ENCODE data around the gene VARS2. TPM values are rescaled to one million over a fixed set of nuclear protein-coding genes. Genes with fewer than 3 reads are reported as not detected.

The VARS2 gene
- total RNA-seq, 1 experiment from 2014 or later, result 39.8 TPM

- no peaks in the 10 kb centered on the region for H4K20me1 ChIP-seq (ENCODE audit: insufficient read depth)
- ChIA-PET CTCF (no interaction called here), POLR2A (no interaction called here), RAD21 (ENCODE audit: low non-redundant PET in 1 of 2, low total read pairs in 2 of 2, uncharacterized antibody in 2 of 2, unreplicated experiment in 2 of 2) (no interaction called here)
- no peaks in the 10 kb centered on the region for H3K27me3 ChIP-seq (ENCODE audit: insufficient read depth, low read length)
- DNase-seq (ENCODE audit: low read depth, low spot score) (no peak), ATAC-seq (peak; percentile 47)
- no TSS peak for BruUV-seq (replicated peaks)
- H3K79me2 ChIP-seq (ENCODE audit: insufficient read depth, low read length), result peaks cover 30% of the 10 kb centered on the region
- H3K4me2 ChIP-seq (ENCODE audit: low read length), result no peak overlapping the region
- peaks cover 68 to 71% of the 10 kb centered on the region in 2 experiments for H3K36me3 ChIP-seq (ENCODE audit: control insufficient read depth in 1 of 2, insufficient read depth in 2 of 2, low read length in 2 of 2)
- H3K9ac ChIP-seq (ENCODE audit: low read length), result no peak overlapping the region
- H3K27ac ChIP-seq (ENCODE audit: low read depth, low read length), result no peak overlapping the region
- no peaks in the 10 kb centered on the region for H3K9me2 ChIP-seq (ENCODE audit: insufficient read depth)
- no peaks in the 10 kb centered on the region for H3K9me3 ChIP-seq (ENCODE audit: control insufficient read depth in 1 of 2, insufficient read depth in 1 of 2, low read depth in 1 of 2, low read length in 2 of 2)
- intact Hi-C loops (cut with micrococcal nuclease), result no loop called here
- peaks cover 5% of the 10 kb centered on the region in 2 experiments; a peak in 3 of 4 replicates for H3K4me1 ChIP-seq (ENCODE audit: control insufficient read depth in 1 of 2, insufficient read depth in 2 of 2, low read length in 2 of 2)
- no peak overlapping the region for H3K4me3 ChIP-seq (replicated peaks in 1 of 2; ENCODE audit: low read depth in 1 of 2, low read length in 2 of 2)
- TF ChIP-seq RAD21 (IDR thresholded peaks at IDR 0.05; ENCODE audit: low read depth) (no peak), ZNF274 (IDR thresholded peaks at IDR 0.05; ENCODE audit: low read depth, low read length) (no peak), CTCF (IDR thresholded peaks at IDR 0.05 in 2 of 3, conservative IDR thresholded peaks at IDR 0.05 in 1 of 3; ENCODE audit: borderline replicate concordance in 1 of 3, insufficient read depth in 1 of 3, low read depth in 2 of 3, low read length in 2 of 3) (peak in 2 of 3 experiments; percentile 38 to 46; a peak in 3 of 6 replicates)
- no peak overlapping the region for H2AFZ ChIP-seq (ENCODE audit: low read depth, low read length, poor library complexity, severe bottlenecking)
Observed at GRCh38 chr6:30893001-30893591, 20.9 kb upstream of the VARS2 start.

GRCh38 chr6:30893666-30894065, 20.4 kb upstream of the VARS2 start:
- TF ChIP-seq CTCF (IDR thresholded peaks at IDR 0.05 in 2 of 3, conservative IDR thresholded peaks at IDR 0.05 in 1 of 3; ENCODE audit: borderline replicate concordance in 1 of 3, insufficient read depth in 1 of 3, low read depth in 2 of 3, low read length in 2 of 3) (no peak), ZBTB33 (IDR thresholded peaks at IDR 0.05; ENCODE audit: extremely low read depth, insufficient replicate concordance, low read length) (no peak), RAD21 (IDR thresholded peaks at IDR 0.05; ENCODE audit: low read depth) (no peak), JUND (IDR thresholded peaks at IDR 0.05) (no peak), ELF1 (IDR thresholded peaks at IDR 0.05; ENCODE audit: borderline replicate concordance, low read depth) (no peak), TCF7L2 (IDR thresholded peaks at IDR 0.05; ENCODE audit: borderline replicate concordance, extremely low read depth, insufficient read depth, insufficient read length) (no peak), ZNF274 (IDR thresholded peaks at IDR 0.05; ENCODE audit: low read depth, low read length) (no peak)
- H4K20me1 ChIP-seq (ENCODE audit: insufficient read depth), result no peaks in the 10 kb centered on the region
- H3K27me3 ChIP-seq (ENCODE audit: insufficient read depth, low read length), result no peaks in the 10 kb centered on the region
- H3K9me3 ChIP-seq (ENCODE audit: control insufficient read depth in 1 of 2, insufficient read depth in 1 of 2, low read depth in 1 of 2, low read length in 2 of 2), result no peaks in the 10 kb centered on the region
- peaks cover 24% of the 10 kb centered on the region for H3K79me2 ChIP-seq (ENCODE audit: insufficient read depth, low read length)
- H2AFZ ChIP-seq (ENCODE audit: low read depth, low read length, poor library complexity, severe bottlenecking), result no peak overlapping the region
- H3K4me2 ChIP-seq (ENCODE audit: low read length), result no peak overlapping the region
- no peaks in the 10 kb centered on the region; a peak in 1 of 4 replicates for H3K4me1 ChIP-seq (ENCODE audit: control insufficient read depth in 1 of 2, insufficient read depth in 2 of 2, low read length in 2 of 2)
- no peak overlapping the region for H3K4me3 ChIP-seq (replicated peaks in 1 of 2; ENCODE audit: low read depth in 1 of 2, low read length in 2 of 2)
- ChIA-PET CTCF (no interaction called here), POLR2A (no interaction called here), RAD21 (ENCODE audit: low non-redundant PET in 1 of 2, low total read pairs in 2 of 2, uncharacterized antibody in 2 of 2, unreplicated experiment in 2 of 2) (no interaction called here)
- no peak for DNase-seq (ENCODE audit: low read depth, low spot score)
- intact Hi-C loops (cut with micrococcal nuclease), result no loop called here
- BruUV-seq (replicated peaks), result no TSS peak
- no peak for ATAC-seq
- H3K9ac ChIP-seq (ENCODE audit: low read length), result no peak overlapping the region
- H3K9me2 ChIP-seq (ENCODE audit: insufficient read depth), result no peaks in the 10 kb centered on the region
- H3K36me3 ChIP-seq (ENCODE audit: control insufficient read depth in 1 of 2, insufficient read depth in 2 of 2, low read length in 2 of 2), result peaks cover 71% of the 10 kb centered on the region in 2 experiments
- no peak overlapping the region for H3K27ac ChIP-seq (ENCODE audit: low read depth, low read length)
